Measurements from ENCODE around the gene TMEM30A.

GRCh38 chr6:75291331-75291730 is 6.7 kb upstream of the TMEM30A start:
- TF ChIP-seq CTCF (IDR thresholded peaks at IDR 0.05), result no peak
- no peak for TF ChIP-seq POLR2A (IDR thresholded peaks at IDR 0.05)

Measured in testis (tissue), 2 donors.